Neuronal stem cell (in vitro differentiated cells): Measurements from ENCODE around the gene SCART1.
"Not testable (repeated sequence)": the region's sequence is repeated elsewhere in the genome, so short reads cannot be mapped to it uniquely, and the experiment has no call there.

Experiments
- DNase-seq: peaks from one replicate; pipeline ENCODE4 v3.0.0-alpha.2; 2013; ENCODE audit warnings: low spot score
- H2AFZ ChIP-seq: one replicate; pipeline ENCODE4 v1.6.1; 2013; ENCODE audit warnings: mild to moderate bottlenecking, low read length, inconsistent platforms
- H2AK5ac ChIP-seq: 2 replicates; pipeline ENCODE4 v1.6.1; 2013; ENCODE audit warnings: low read depth, mild to moderate bottlenecking, inconsistent platforms, low read length, moderate library complexity, mixed read lengths
- H2BK120ac ChIP-seq: 2 replicates; pipeline ENCODE4 v1.6.1; 2013; ENCODE audit warnings: low read depth, mild to moderate bottlenecking, inconsistent platforms, low read length, moderate library complexity, mixed read lengths
- H2BK12ac ChIP-seq: one replicate; pipeline ENCODE4 v1.6.1; 2013; ENCODE audit warnings: low read length, inconsistent platforms
- H2BK15ac ChIP-seq: 2 replicates; pipeline ENCODE4 v1.6.1; 2013; ENCODE audit warnings: mild to moderate bottlenecking, low read length, inconsistent platforms, mixed read lengths
- H2BK5ac ChIP-seq: one replicate; pipeline ENCODE4 v1.6.1; 2013; ENCODE audit warnings: inconsistent platforms, mild to moderate bottlenecking, low read length, moderate library complexity
- H3K14ac ChIP-seq: one replicate; pipeline ENCODE4 v1.6.1; 2013; ENCODE audit warnings: low read length, inconsistent platforms
- H3K18ac ChIP-seq: 2 replicates; pipeline ENCODE4 v1.6.1; 2013; ENCODE audit warnings: low read length, inconsistent platforms
- H3K23ac ChIP-seq: 2 replicates; pipeline ENCODE4 v1.6.1; 2013; ENCODE audit warnings: low read depth, mild to moderate bottlenecking, mixed read lengths, low read length, inconsistent platforms; ENCODE audit not compliant: poor library complexity
- H3K27ac ChIP-seq: replicated peaks from 3 replicates; pipeline ENCODE4 v1.5.1; 2013; ENCODE audit warnings: low read length, inconsistent platforms
- H3K27me3 ChIP-seq, 3 experiments: 2 replicates each; pipeline ENCODE4 v1.6.1; 2013; ENCODE audit warnings: low read length in 3 of 3, mild to moderate bottlenecking in 2 of 3, inconsistent platforms in 1 of 3, low read depth in 1 of 3, mixed read lengths in 1 of 3, moderate library complexity in 1 of 3; ENCODE audit not compliant: control insufficient read depth in 3 of 3, insufficient read depth in 3 of 3
- H3K36me3 ChIP-seq, 2 donors: replicated peaks in 1 of 2; 2 replicates each; pipeline ENCODE4 v1.6.1; 2013; ENCODE audit warnings: low read length in 2 of 2; ENCODE audit not compliant: control insufficient read depth in 2 of 2, insufficient read depth in 2 of 2
- H3K4ac ChIP-seq: 2 replicates; pipeline ENCODE4 v1.6.1; 2013; ENCODE audit warnings: inconsistent platforms, mild to moderate bottlenecking, low read length, moderate library complexity
- H3K4me1 ChIP-seq, 2 donors: 1 replicate in 1 of 2; 2 replicates in 1 of 2; pipeline ENCODE4 v1.6.1; 2013; ENCODE audit warnings: low read length in 2 of 2, low read depth in 1 of 2; ENCODE audit not compliant: control insufficient read depth in 2 of 2, insufficient read depth in 1 of 2
- H3K4me2 ChIP-seq: one replicate; pipeline ENCODE4 v1.6.1; 2013; ENCODE audit warnings: mild to moderate bottlenecking, low read length, inconsistent platforms; ENCODE audit not compliant: insufficient read depth, poor library complexity, severe bottlenecking
- H3K4me3 ChIP-seq, 2 donors: 2 replicates each; pipeline ENCODE4 v1.5.1; 2013; ENCODE audit warnings: low read length in 2 of 2, mild to moderate bottlenecking in 2 of 2, inconsistent platforms in 1 of 2, moderate library complexity in 1 of 2
- H3K79me1 ChIP-seq: one replicate; pipeline ENCODE4 v1.6.1; 2013; ENCODE audit warnings: low read depth, mild to moderate bottlenecking, inconsistent platforms, low read length, moderate library complexity
- H3K9ac ChIP-seq: one replicate; pipeline ENCODE4 v1.6.1; 2013; ENCODE audit warnings: mild to moderate bottlenecking, low read depth, low read length, inconsistent platforms; ENCODE audit not compliant: poor library complexity
- H3K9me3 ChIP-seq, 2 donors: replicated peaks in 1 of 2; 2 replicates each; pipeline versions ENCODE3 to v1.6.1; 2013; ENCODE audit warnings: low read length in 2 of 2, mild to moderate bottlenecking in 2 of 2, inconsistent platforms in 1 of 2, low read depth in 1 of 2, mixed read lengths in 1 of 2, moderate library complexity in 1 of 2; ENCODE audit not compliant: control insufficient read depth in 2 of 2, insufficient read depth in 1 of 2
- H4K8ac ChIP-seq: one replicate; pipeline ENCODE4 v1.6.1; 2013; ENCODE audit warnings: low read depth, mild to moderate bottlenecking, inconsistent platforms, low read length, moderate library complexity
- H4K91ac ChIP-seq: one replicate; pipeline ENCODE4 v1.6.1; 2013; ENCODE audit warnings: low read length, low read depth, mild to moderate bottlenecking, inconsistent platforms; ENCODE audit not compliant: poor library complexity
- WGBS, 2 donors: extraction: QIAGEN DNeasy Blood & Tissue Kit; methylation state at CpG; one replicate each; pipeline ENCODE4 v1.1.7; 2013; ENCODE audit warnings: missing lambda C conversion rate in 2 of 2, mixed read lengths in 1 of 2; ENCODE audit not compliant: insufficient read length in 2 of 2, insufficient replicate concordance in 1 of 2; ENCODE audit errors: extremely low coverage in 2 of 2; 5-methylcytosine and 5-hydroxymethylcytosine counted together

Gene SCART1

GRCh38 chr10:133516057-133516456 lies 62.3 kb downstream of the SCART1 start:
- H3K23ac ChIP-seq = no peak overlapping the region
- H2BK15ac ChIP-seq = no peak overlapping the region
- H3K4me1 ChIP-seq = no peaks in the 10 kb centered on the region
- no peak overlapping the region for H3K4ac ChIP-seq
- H3K4me2 ChIP-seq = no peak overlapping the region
- no peak for DNase-seq
- no peak overlapping the region for H3K14ac ChIP-seq
- H3K18ac ChIP-seq = no peak overlapping the region
- H3K9ac ChIP-seq = no peak overlapping the region
- no peak overlapping the region for H2AFZ ChIP-seq
- no peaks in the 10 kb centered on the region for H3K36me3 ChIP-seq
- H3K27ac ChIP-seq = no peak overlapping the region
- no peak overlapping the region for H2BK5ac ChIP-seq
- peaks cover 0 to 12% of the 10 kb centered on the region in 2 donors for H3K9me3 ChIP-seq
- no peak overlapping the region for H2AK5ac ChIP-seq
- H2BK120ac ChIP-seq = no peak overlapping the region
- H3K4me3 ChIP-seq = no peak overlapping the region
- H3K27me3 ChIP-seq = peaks cover 0 to 32% (median 0%) of the 10 kb centered on the region in 3 experiments
- H3K79me1 ChIP-seq = no peaks in the 10 kb centered on the region
- WGBS, 2 donors = no CpG with 5 or more reads among the region's 4 CpGs
- no peak overlapping the region for H4K8ac ChIP-seq
- no peak overlapping the region for H4K91ac ChIP-seq
- H2BK12ac ChIP-seq = no peak overlapping the region

GRCh38 chr10:133518517-133518916 lies 64.8 kb downstream of the SCART1 start:
- H3K23ac ChIP-seq, H3K4me2 ChIP-seq, H2BK12ac ChIP-seq, H3K79me1 ChIP-seq, H3K4ac ChIP-seq, H4K91ac ChIP-seq, H3K27ac ChIP-seq, H3K18ac ChIP-seq, H2AK5ac ChIP-seq, H3K4me1 ChIP-seq, H3K36me3 ChIP-seq, H2BK120ac ChIP-seq, H3K14ac ChIP-seq, H2BK15ac ChIP-seq, H3K4me3 ChIP-seq, DNase-seq, H4K8ac ChIP-seq, H2BK5ac ChIP-seq, H2AFZ ChIP-seq: not testable (repeated sequence)
- no CpG with 5 or more reads among the region's 5 CpGs for WGBS, 2 donors
- Histone ChIP-seq H3K9me3 (peaks cover 0 to 15% of the 10 kb centered on the region in 2 donors), H3K27me3 (peaks cover 0 to 12% (median 0%) of the 10 kb centered on the region in 3 experiments), H3K9ac (peak overlapping the region; percentile 44)
